GM12872 (cell line): Measurements from ENCODE around the gene CACHD1.

Source experiments
- TF ChIP-seq, protein P1 (sequence below): IDR thresholded peaks from 3 replicates; pipeline ENCODE4 v1.5.1; 2011; ENCODE audit warnings: low read depth, mild to moderate bottlenecking, low read length, moderate library complexity; ENCODE audit not compliant: insufficient read depth

CACHD1 gene

DNA sequence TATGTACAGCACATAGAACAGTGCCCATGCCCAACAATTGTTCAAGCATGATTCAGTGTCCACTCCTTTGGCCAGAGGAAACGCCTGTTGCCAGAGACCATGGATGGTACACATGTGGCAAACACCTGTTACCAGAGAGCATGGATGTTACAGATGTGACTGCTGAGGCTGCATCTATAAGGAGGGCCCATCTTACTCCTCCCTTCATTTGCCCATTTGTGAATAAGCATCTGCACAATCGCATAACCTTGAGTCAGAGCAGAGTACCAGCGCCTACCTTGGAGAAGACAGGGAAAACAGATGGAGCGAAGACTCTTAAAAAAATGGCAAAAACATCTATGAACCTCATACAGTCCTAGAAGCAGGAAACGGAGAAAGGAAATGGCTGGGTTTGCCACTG lies 36.6 kb upstream of the CACHD1 start:
- TF ChIP-seq, protein P1, sequence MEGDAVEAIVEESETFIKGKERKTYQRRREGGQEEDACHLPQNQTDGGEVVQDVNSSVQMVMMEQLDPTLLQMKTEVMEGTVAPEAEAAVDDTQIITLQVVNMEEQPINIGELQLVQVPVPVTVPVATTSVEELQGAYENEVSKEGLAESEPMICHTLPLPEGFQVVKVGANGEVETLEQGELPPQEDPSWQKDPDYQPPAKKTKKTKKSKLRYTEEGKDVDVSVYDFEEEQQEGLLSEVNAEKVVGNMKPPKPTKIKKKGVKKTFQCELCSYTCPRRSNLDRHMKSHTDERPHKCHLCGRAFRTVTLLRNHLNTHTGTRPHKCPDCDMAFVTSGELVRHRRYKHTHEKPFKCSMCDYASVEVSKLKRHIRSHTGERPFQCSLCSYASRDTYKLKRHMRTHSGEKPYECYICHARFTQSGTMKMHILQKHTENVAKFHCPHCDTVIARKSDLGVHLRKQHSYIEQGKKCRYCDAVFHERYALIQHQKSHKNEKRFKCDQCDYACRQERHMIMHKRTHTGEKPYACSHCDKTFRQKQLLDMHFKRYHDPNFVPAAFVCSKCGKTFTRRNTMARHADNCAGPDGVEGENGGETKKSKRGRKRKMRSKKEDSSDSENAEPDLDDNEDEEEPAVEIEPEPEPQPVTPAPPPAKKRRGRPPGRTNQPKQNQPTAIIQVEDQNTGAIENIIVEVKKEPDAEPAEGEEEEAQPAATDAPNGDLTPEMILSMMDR, result no peak

DNA sequence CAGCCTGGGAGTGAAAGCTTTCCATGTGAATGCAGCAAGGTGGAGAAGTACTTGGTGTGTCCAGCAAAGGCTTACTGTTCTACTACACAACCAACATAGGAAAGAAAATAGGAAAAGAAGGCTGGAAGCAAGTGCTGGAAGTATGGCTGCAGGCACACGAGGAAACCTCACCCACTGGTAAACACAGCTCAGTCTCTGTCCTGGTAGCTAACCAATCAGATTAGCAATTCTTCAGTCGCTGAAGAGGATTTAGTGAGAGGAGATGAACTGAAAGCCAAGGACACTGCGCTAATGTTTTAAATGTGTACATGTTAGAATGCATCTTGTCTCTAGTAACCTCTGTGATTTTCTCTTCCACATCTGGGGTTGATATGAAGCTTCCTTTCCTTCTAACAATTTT lies 36.2 kb upstream of the CACHD1 start:
- TF ChIP-seq, protein P1, result no peak

DNA sequence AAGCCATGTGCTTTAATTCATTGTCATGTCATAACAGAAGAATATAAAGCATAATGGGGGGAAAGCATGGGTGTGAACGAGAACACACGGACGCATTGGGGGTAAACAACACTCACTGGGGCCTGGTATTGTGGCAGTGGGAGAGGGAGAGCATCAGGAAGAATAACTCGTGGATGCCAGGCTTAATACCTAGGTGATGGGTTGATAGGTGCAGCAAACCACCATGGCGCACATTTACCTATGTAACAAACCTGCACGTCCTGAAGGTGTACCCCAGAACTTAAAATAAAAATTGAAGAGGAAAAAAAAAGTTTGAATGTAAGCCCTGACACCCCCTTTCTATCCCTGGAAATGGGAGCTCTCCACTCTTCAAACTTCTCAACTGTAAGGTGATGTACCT lies 34.9 kb upstream of the CACHD1 start:
- TF ChIP-seq, protein P1, result no peak

DNA sequence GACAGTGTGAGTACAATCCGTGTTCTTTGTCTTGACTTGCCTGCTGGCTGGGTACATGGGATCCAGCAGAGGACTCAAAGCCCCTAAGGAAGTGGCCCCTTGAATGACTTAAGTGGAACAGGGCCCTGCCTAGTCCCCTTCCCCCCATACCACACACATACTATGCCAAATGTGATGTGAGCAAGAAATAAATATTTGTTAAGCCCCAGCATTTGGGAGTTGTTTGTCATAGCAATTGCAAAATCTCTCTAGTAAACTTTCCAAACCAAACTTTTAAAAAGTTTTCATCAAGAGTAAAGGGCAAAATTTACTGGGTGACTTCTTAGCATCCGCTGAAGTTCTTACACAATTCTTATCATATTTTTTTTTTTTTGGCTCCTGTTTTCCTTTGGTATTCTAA lies 32.5 kb upstream of the CACHD1 start:
- TF ChIP-seq, protein P1, result no peak

DNA sequence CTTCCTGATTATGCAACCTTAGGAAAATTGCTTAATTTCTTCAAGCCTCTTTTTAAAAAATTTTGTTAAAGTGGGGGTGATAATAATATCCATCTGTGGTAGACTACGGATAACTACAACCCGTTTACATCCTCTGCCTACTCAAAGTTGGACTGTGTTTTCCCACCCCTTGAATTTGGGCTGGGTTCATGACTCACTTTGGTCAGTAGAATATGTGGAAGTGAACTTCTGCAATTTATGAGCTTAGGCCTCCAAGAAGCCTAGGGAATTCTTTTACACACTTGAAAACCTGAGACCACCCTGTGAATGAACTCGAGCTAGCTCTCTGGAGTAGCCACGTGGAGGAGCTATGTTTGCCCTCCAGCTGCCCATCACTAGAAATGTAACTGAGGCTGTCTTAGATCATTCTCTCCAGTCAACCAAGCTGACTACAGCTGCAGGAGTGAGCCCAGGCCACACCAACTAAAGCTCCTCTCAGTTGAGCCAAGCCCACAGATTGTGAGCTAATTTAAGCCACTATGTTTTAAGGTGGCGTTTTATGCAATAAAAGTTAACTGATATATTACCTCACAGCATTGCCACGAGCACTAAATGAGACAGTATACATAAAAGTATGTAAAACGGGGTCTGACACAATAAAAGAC lies 29.6 kb upstream of the CACHD1 start:
- TF ChIP-seq, protein P1, result no peak

DNA sequence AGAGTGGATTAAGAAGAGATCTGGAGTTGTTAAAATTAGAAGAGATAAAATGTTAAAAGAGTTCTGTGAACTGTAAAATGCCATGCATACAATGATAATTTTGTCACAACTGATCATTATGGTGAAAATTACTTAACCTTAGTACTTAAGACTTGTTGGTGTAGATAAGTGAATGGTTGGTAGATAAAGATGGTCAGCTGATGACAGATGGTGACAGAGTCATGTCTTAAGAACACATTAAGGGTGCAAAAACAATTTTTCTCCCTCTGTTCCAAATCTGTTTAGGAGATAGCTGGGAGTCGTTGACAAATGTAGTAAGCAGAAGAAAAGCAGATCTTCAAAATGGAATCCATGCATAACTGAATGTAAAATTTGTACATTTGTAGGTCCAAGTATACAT lies 18.5 kb upstream of the CACHD1 start:
- TF ChIP-seq, protein P1, result no peak

DNA sequence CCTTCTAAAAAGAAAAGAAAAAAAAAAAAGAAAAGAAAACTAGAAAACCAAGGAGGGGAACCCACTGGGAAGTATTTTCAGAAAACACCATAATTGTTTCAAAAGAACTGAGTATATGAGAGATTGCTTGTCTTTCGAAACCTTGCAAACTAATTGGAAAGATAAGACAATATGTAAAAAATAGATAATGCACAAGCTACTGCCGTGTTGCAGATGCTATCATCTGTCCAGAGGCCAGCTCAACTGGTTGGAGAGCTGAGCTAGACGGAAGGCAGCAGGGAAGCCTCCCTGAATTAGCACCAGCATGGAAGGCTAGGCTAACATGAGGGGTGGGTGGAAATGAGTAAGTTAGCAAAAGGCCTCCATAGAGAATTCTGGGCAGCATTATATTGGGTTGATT lies 16.2 kb upstream of the CACHD1 start:
- TF ChIP-seq, protein P1, result no peak
